HEK293 (cell line): ENCODE measurements around the gene RHOD.

Experiments
- CTCF ChIA-PET: fragments of 350-600 bp; formaldehyde crosslinking; extraction: SDS; loops from one replicate; lab custom pipeline; 2021; ENCODE audit warnings: antibody characterized with exemption; lab: Yijun Ruan, JAX
- POLR2A ChIA-PET: fragments of 300-600 bp; formaldehyde crosslinking; extraction: SDS; loops from one replicate; lab custom pipeline; 2020; ENCODE audit warnings: antibody characterized with exemption, inconsistent platforms; lab: Yijun Ruan, JAX
- H3K27ac ChIP-seq: fragments of 200-500 bp; sonication (Bioruptor generic); 2 replicates; pipeline ENCODE4 v1.5.1; 2014; ENCODE audit warnings: low read depth, low read length, control low read depth, inconsistent platforms; ENCODE audit errors: extremely low read depth
- H3K36me3 ChIP-seq, 2 experiments: fragments of 200-500 bp in 1 of 2; sonication (Bioruptor generic) in 1 of 2; 1 replicate in 1 of 2; 2 replicates in 1 of 2; pipeline ENCODE4 v1.5.1; 2014 to 2017; ENCODE audit warnings: inconsistent platforms in 2 of 2, low read length in 2 of 2; ENCODE audit not compliant: control insufficient read depth in 2 of 2, insufficient read depth in 1 of 2
- H3K4me1 ChIP-seq: fragments of 200-500 bp; sonication (Bioruptor generic); 2 replicates; pipeline ENCODE4 v1.5.1; 2014; ENCODE audit warnings: mild to moderate bottlenecking, low read length, inconsistent platforms; ENCODE audit not compliant: control insufficient read depth, insufficient read depth
- H3K4me3 ChIP-seq: 2 replicates; pipeline ENCODE4 v1.5.1; 2011; ENCODE audit warnings: low read depth, mild to moderate bottlenecking, control low read depth, low read length, moderate library complexity
- H3K9me3 ChIP-seq: fragments of 200-500 bp; sonication (Bioruptor generic); 2 replicates; pipeline ENCODE4 v1.5.1; 2014; ENCODE audit warnings: low read depth, low read length, inconsistent platforms; ENCODE audit not compliant: control insufficient read depth, insufficient read depth
- FEZF1 ChIP-seq: fragments of 450-650 bp; formaldehyde crosslinking; IDR thresholded peaks from 2 replicates; pipeline ENCODE4 v1.5.1; 2016; ENCODE audit warnings: missing biosample characterization, missing genetic modification characterization
- PRDM1 ChIP-seq: fragments of 450-650 bp; formaldehyde crosslinking; IDR thresholded peaks from 2 replicates; pipeline ENCODE4; 2016; ENCODE audit warnings: missing biosample characterization, missing genetic modification characterization
- ZEB2 ChIP-seq: fragments of 450-650 bp; formaldehyde crosslinking; IDR thresholded peaks from 2 replicates; pipeline ENCODE4 v1.5.1; 2016; ENCODE audit warnings: missing biosample characterization, missing genetic modification characterization
- ZNF157 ChIP-seq: fragments of 450-650 bp; formaldehyde crosslinking; IDR thresholded peaks from 2 replicates; pipeline ENCODE4 v1.5.1; 2016; ENCODE audit warnings: missing biosample characterization, missing genetic modification characterization
- ZNF184 ChIP-seq: fragments of 450-650 bp; IDR thresholded peaks from 2 replicates; pipeline ENCODE4 v1.5.1; 2018; ENCODE audit warnings: missing biosample characterization, mild to moderate bottlenecking, missing genetic modification characterization
- ZNF223 ChIP-seq: fragments of 450-650 bp; formaldehyde crosslinking; IDR thresholded peaks from 2 replicates; pipeline ENCODE4 v1.5.1; 2016; ENCODE audit warnings: missing biosample characterization, missing genetic modification characterization
- ZNF350 ChIP-seq: fragments of 450-650 bp; formaldehyde crosslinking; IDR thresholded peaks from 2 replicates; pipeline ENCODE4 v1.5.0; 2017; ENCODE audit warnings: missing biosample characterization, mild to moderate bottlenecking, missing genetic modification characterization
- ZNF514 ChIP-seq: fragments of 450-650 bp; formaldehyde crosslinking; IDR thresholded peaks from 2 replicates; pipeline ENCODE4 v1.5.1; 2016; ENCODE audit warnings: missing biosample characterization, missing genetic modification characterization
- ZNF670 ChIP-seq: fragments of 450-650 bp; formaldehyde crosslinking; IDR thresholded peaks from 2 replicates; pipeline ENCODE4 v1.5.1; 2016; ENCODE audit warnings: missing biosample characterization, missing genetic modification characterization, low read depth
- ZSCAN23 ChIP-seq: fragments of 450-650 bp; formaldehyde crosslinking; IDR thresholded peaks from 2 replicates; pipeline ENCODE4 v1.5.1; 2016; ENCODE audit warnings: missing biosample characterization, missing genetic modification characterization
- ZXDB ChIP-seq: fragments of 450-650 bp; formaldehyde crosslinking; IDR thresholded peaks from 2 replicates; pipeline ENCODE4 v1.5.1; 2016; ENCODE audit warnings: missing biosample characterization, missing genetic modification characterization
- TF ChIP-seq, protein P1 (sequence below): fragments of 450-650 bp; formaldehyde crosslinking; IDR thresholded peaks from 2 replicates; pipeline ENCODE4 v1.5.0; 2017; ENCODE audit warnings: missing biosample characterization, missing genetic modification characterization, borderline replicate concordance
- TF ChIP-seq, protein P2 (sequence below): fragments of 450-650 bp; formaldehyde crosslinking; IDR thresholded peaks from 2 replicates; pipeline ENCODE4 v1.5.1; 2017; ENCODE audit warnings: missing biosample characterization, missing genetic modification characterization
- TF ChIP-seq, protein P3 (sequence below): fragments of 450-650 bp; formaldehyde crosslinking; IDR thresholded peaks from 2 replicates; pipeline ENCODE4 v1.5.1; 2016; ENCODE audit warnings: missing biosample characterization, missing genetic modification characterization
- TF ChIP-seq, protein P4 (sequence below): fragments of 450-650 bp; formaldehyde crosslinking; IDR thresholded peaks from 2 replicates; pipeline ENCODE4 v1.5.1; 2017; ENCODE audit warnings: missing biosample characterization, missing genetic modification characterization

The RHOD gene

DNA sequence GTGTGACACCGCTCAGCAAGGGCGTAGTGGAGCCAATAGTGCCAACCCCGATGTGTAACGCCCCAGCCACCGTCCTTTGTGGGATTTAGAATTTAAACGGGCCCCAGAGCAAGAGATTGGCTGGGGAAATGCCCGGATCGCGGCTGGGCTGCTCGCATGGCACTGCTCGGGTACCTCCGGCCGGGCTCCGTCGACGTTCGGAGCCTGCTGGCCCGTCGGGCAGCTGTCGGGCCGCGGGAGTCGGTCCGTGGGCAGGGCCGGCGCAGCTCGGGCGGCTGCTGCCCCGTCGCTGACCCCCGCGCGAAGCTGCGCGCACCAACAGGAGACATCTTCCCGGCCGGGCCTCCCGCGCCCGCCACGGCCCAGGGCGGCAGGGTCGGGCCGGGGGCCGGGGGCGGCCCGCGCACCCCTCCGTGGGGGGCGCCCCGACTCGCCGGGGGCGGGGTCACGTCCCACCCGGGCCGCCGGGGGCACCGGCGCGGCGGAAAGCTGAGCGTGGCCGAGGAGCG is 61.1 kb downstream of the RHOD start:
- Histone ChIP-seq H3K36me3 (no peaks in the 10 kb centered on the region; a peak in 1 of 3 replicates), H3K27ac (peak overlapping the region; percentile 95; the same call in 1 of the 2 replicates), H3K4me1 (no peaks in the 10 kb centered on the region), H3K4me3 (no peak overlapping the region), H3K9me3 (no peaks in the 10 kb centered on the region)
- CTCF ChIA-PET: interaction anchor here (1.0 to 1.5 kb wide), 2 partner anchors 36 to 240 kb away, joined by 3 read pairs; no protein-coding TSS in a partner anchor
- TF ChIP-seq ZNF157 (tag by site-specific recombination) (no peak), ZXDB (no peak), ZNF350 (tag by site-specific recombination) (no peak), ZSCAN23 (tag by site-specific recombination) (no peak), ZNF670 (tag by site-specific recombination) (no peak), FEZF1 (tag by site-specific recombination) (no peak), ZNF514 (no peak), ZNF184 (tag by site-specific recombination) (no peak), PRDM1 (tag by site-specific recombination) (no peak), ZEB2 (tag by site-specific recombination) (no peak), ZNF223 (no peak)
- TF ChIP-seq, protein P1, sequence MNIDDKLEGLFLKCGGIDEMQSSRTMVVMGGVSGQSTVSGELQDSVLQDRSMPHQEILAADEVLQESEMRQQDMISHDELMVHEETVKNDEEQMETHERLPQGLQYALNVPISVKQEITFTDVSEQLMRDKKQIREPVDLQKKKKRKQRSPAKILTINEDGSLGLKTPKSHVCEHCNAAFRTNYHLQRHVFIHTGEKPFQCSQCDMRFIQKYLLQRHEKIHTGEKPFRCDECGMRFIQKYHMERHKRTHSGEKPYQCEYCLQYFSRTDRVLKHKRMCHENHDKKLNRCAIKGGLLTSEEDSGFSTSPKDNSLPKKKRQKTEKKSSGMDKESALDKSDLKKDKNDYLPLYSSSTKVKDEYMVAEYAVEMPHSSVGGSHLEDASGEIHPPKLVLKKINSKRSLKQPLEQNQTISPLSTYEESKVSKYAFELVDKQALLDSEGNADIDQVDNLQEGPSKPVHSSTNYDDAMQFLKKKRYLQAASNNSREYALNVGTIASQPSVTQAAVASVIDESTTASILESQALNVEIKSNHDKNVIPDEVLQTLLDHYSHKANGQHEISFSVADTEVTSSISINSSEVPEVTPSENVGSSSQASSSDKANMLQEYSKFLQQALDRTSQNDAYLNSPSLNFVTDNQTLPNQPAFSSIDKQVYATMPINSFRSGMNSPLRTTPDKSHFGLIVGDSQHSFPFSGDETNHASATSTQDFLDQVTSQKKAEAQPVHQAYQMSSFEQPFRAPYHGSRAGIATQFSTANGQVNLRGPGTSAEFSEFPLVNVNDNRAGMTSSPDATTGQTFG (tag by site-specific recombination): no peak
- TF ChIP-seq, protein P2, sequence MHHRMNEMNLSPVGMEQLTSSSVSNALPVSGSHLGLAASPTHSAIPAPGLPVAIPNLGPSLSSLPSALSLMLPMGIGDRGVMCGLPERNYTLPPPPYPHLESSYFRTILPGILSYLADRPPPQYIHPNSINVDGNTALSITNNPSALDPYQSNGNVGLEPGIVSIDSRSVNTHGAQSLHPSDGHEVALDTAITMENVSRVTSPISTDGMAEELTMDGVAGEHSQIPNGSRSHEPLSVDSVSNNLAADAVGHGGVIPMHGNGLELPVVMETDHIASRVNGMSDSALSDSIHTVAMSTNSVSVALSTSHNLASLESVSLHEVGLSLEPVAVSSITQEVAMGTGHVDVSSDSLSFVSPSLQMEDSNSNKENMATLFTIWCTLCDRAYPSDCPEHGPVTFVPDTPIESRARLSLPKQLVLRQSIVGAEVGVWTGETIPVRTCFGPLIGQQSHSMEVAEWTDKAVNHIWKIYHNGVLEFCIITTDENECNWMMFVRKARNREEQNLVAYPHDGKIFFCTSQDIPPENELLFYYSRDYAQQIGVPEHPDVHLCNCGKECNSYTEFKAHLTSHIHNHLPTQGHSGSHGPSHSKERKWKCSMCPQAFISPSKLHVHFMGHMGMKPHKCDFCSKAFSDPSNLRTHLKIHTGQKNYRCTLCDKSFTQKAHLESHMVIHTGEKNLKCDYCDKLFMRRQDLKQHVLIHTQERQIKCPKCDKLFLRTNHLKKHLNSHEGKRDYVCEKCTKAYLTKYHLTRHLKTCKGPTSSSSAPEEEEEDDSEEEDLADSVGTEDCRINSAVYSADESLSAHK (tag by site-specific recombination): no peak
- TF ChIP-seq, protein P3, sequence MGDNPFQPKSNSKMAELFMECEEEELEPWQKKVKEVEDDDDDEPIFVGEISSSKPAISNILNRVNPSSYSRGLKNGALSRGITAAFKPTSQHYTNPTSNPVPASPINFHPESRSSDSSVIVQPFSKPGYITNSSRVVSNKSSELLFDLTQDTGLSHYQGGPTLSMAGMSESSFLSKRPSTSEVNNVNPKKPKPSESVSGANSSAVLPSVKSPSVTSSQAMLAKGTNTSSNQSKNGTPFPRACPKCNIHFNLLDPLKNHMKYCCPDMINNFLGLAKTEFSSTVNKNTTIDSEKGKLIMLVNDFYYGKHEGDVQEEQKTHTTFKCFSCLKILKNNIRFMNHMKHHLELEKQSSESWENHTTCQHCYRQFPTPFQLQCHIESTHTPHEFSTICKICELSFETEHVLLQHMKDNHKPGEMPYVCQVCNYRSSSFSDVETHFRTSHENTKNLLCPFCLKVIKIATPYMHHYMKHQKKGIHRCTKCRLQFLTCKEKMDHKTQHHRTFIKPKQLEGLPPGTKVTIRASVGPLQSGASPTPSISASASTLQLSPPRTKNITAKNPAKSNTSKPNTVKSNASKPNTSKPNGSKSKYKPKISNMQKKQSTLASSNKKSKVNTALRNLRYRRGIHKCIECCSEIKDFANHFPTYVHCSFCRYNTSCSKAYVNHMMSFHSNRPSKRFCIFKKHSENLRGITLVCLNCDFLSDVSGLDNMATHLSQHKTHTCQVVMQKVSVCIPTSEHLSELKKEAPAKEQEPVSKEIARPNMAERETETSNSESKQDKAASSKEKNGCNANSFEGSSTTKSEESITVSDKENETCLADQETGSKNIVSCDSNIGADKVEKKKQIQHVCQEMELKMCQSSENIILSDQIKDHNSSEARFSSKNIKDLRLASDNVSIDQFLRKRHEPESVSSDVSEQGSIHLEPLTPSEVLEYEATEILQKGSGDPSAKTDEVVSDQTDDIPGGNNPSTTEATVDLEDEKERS (tag by site-specific recombination): no peak
- TF ChIP-seq, protein P4, sequence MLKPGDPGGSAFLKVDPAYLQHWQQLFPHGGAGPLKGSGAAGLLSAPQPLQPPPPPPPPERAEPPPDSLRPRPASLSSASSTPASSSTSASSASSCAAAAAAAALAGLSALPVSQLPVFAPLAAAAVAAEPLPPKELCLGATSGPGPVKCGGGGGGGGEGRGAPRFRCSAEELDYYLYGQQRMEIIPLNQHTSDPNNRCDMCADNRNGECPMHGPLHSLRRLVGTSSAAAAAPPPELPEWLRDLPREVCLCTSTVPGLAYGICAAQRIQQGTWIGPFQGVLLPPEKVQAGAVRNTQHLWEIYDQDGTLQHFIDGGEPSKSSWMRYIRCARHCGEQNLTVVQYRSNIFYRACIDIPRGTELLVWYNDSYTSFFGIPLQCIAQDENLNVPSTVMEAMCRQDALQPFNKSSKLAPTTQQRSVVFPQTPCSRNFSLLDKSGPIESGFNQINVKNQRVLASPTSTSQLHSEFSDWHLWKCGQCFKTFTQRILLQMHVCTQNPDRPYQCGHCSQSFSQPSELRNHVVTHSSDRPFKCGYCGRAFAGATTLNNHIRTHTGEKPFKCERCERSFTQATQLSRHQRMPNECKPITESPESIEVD: no peak
- POLR2A ChIA-PET: no interaction called here
